HCT116 (cell line): Measurements from ENCODE around the gene FANK1. TPM values are rescaled to one million over a fixed set of nuclear protein-coding genes. Genes with fewer than 3 reads are reported as not detected.

Source experiments
- ATAC-seq: fragments of 200-7000 bp; cut with Tn5 transposase; 2 replicates; pipeline ENCODE4 v1.9.1; 2020; ENCODE audit warnings: mild to moderate bottlenecking, moderate library complexity
- BruUV-seq: library from RNA; stranded (reverse); fragments of 400-500 nt; replicated peaks from 2 replicates; lab custom pipeline; 2021; lab: Mats Ljungman, UMichigan
- CTCF ChIA-PET: fragments of 300-600 bp; sonication (Branson Sonifier 250); formaldehyde crosslinking; loops from one replicate; lab custom pipeline; 2021; ENCODE audit warnings: antibody characterized with exemption; lab: Charles Lee
- POLR2A ChIA-PET: fragments of 300-600, 350-600 bp; sonication (Branson Sonifier 250); formaldehyde crosslinking; loops from one replicate; lab custom pipeline; 2021; ENCODE audit warnings: antibody characterized with exemption; lab: Charles Lee
- RAD21 ChIA-PET, 2 experiments: fragments of 300-600 bp; sonication (Branson Sonifier 250); formaldehyde crosslinking; loops; one replicate each; lab custom pipeline; 2023; ENCODE audit warnings: low total read pairs in 2 of 2; ENCODE audit not compliant: uncharacterized antibody in 2 of 2, unreplicated experiment in 2 of 2, low non-redundant PET in 1 of 2; lab: Charles Lee
- DNase-seq: peaks from one replicate; pipeline ENCODE4 v3.0.0-alpha.2; 2010; ENCODE audit warnings: low read depth, low spot score
- H2AFZ ChIP-seq: fragments of 200-600 bp; shearing (Covaris generic), sonication (generic); 2 replicates; pipeline ENCODE4 v1.6.1; 2017; ENCODE audit warnings: low read depth, mixed run types, mixed read lengths, antibody characterized with exemption, low read length; ENCODE audit not compliant: poor library complexity, severe bottlenecking
- H3K27ac ChIP-seq: 2 replicates; pipeline ENCODE4 v1.5.1; 2012; ENCODE audit warnings: low read depth, low read length
- H3K27me3 ChIP-seq: fragments of 200-600 bp; sonication (generic); 2 replicates; pipeline ENCODE4 v1.6.1; 2016; ENCODE audit warnings: mixed run types, low read length, mixed read lengths; ENCODE audit not compliant: insufficient read depth
- H3K36me3 ChIP-seq, 2 experiments: fragments of 200-500 bp in 1 of 2; fragments of 200-600 bp in 1 of 2; sonication (Bioruptor generic) in 1 of 2; sonication (generic) in 1 of 2; 2 replicates each; pipeline versions ENCODE4 v1.5.1 to v1.6.1; 2014 to 2016; ENCODE audit warnings: low read length in 2 of 2, inconsistent platforms in 1 of 2, mixed read lengths in 1 of 2, mixed run types in 1 of 2; ENCODE audit not compliant: insufficient read depth in 2 of 2, control insufficient read depth in 1 of 2
- H3K4me1 ChIP-seq, 2 experiments: fragments of 200-600 bp in 1 of 2; sonication (generic) in 1 of 2; 2 replicates each; pipeline versions ENCODE4 v1.5.1 to v1.6.1; 2012 to 2017; ENCODE audit warnings: low read length in 2 of 2, inconsistent platforms in 1 of 2, mild to moderate bottlenecking in 1 of 2, mixed read lengths in 1 of 2, mixed run types in 1 of 2, moderate library complexity in 1 of 2; ENCODE audit not compliant: insufficient read depth in 2 of 2, control insufficient read depth in 1 of 2
- H3K4me2 ChIP-seq: fragments of 200-600 bp; sonication (generic); 2 replicates; pipeline ENCODE4 v1.6.1; 2017; ENCODE audit warnings: mixed run types, low read length, mixed read lengths
- H3K4me3 ChIP-seq, 2 experiments: fragments of 200-600 bp in 1 of 2; sonication (generic) in 1 of 2; replicated peaks in 1 of 2; 2 replicates each; pipeline ENCODE4 v1.5.1; 2011 to 2016; ENCODE audit warnings: low read length in 2 of 2, control low read depth in 1 of 2, low read depth in 1 of 2, mild to moderate bottlenecking in 1 of 2, mixed read lengths in 1 of 2, mixed run types in 1 of 2
- H3K79me2 ChIP-seq: fragments of 200-600 bp; sonication (generic); 2 replicates; pipeline ENCODE4 v1.6.1; 2017; ENCODE audit warnings: mild to moderate bottlenecking, mixed run types, low read length, moderate library complexity, mixed read lengths; ENCODE audit not compliant: insufficient read depth
- H3K9ac ChIP-seq: fragments of 200-600 bp; sonication (generic); 2 replicates; pipeline ENCODE4 v1.6.1; 2016; ENCODE audit warnings: low read length, mixed read lengths
- H3K9me2 ChIP-seq: fragments of 200-600 bp; sonication (generic), shearing (Covaris generic); 2 replicates; pipeline ENCODE4 v1.6.1; 2017; ENCODE audit warnings: mixed run types, mild to moderate bottlenecking, moderate library complexity; ENCODE audit not compliant: insufficient read depth
- H3K9me3 ChIP-seq, 2 experiments: fragments of 200-500 bp in 1 of 2; fragments of 200-600 bp in 1 of 2; sonication (Bioruptor generic) in 1 of 2; sonication (generic) in 1 of 2; 2 replicates each; pipeline ENCODE4 v1.6.1; 2014 to 2017; ENCODE audit warnings: low read length in 2 of 2, mixed read lengths in 2 of 2, inconsistent platforms in 1 of 2, low read depth in 1 of 2, mild to moderate bottlenecking in 1 of 2, mixed run types in 1 of 2, moderate library complexity in 1 of 2; ENCODE audit not compliant: control insufficient read depth in 1 of 2, insufficient read depth in 1 of 2
- H4K20me1 ChIP-seq: fragments of 200-600 bp; sonication (generic), shearing (Covaris generic); 2 replicates; pipeline ENCODE4 v1.6.1; 2017; ENCODE audit warnings: mixed run types, mild to moderate bottlenecking, moderate library complexity; ENCODE audit not compliant: insufficient read depth
- CBX3 ChIP-seq: IDR thresholded peaks from 2 replicates; pipeline ENCODE4 v1.6.1; 2012; ENCODE audit warnings: low read depth
- CEBPB ChIP-seq: IDR thresholded peaks from 2 replicates; pipeline ENCODE4 v1.6.1; 2012; ENCODE audit warnings: low read depth
- ELF1 ChIP-seq: IDR thresholded peaks from 2 replicates; pipeline ENCODE4 v1.6.1; 2012; ENCODE audit warnings: low read depth, borderline replicate concordance
- EZH2 ChIP-seq: fragments of 200-600 bp; sonication (generic); IDR thresholded peaks from 2 replicates; pipeline ENCODE4 v1.6.1; 2017; ENCODE audit warnings: antibody characterized with exemption, mixed run types
- POLR2AphosphoS5 ChIP-seq: IDR thresholded peaks from 2 replicates; pipeline ENCODE4 v1.6.1; 2011; ENCODE audit warnings: mild to moderate bottlenecking, low read depth, low read length, moderate library complexity
- SP1 ChIP-seq: IDR thresholded peaks from 2 replicates; pipeline ENCODE4 v1.6.1; 2012; ENCODE audit warnings: low read depth
- TCF7L2 ChIP-seq: IDR thresholded peaks from 2 replicates; pipeline ENCODE4 v1.7.0; 2011; ENCODE audit warnings: borderline replicate concordance, inconsistent platforms; ENCODE audit not compliant: insufficient read depth, insufficient read length; ENCODE audit errors: extremely low read depth
- YY1 ChIP-seq: IDR thresholded peaks from 2 replicates; pipeline ENCODE4 v1.6.1; 2011; ENCODE audit warnings: low read length, low read depth, moderate library complexity, mild to moderate bottlenecking; ENCODE audit not compliant: insufficient replicate concordance; ENCODE audit errors: extremely low read depth
- intact Hi-C: fragments of 100-400 bp; cut with micrococcal nuclease; formaldehyde crosslinking; loops from 2 replicates; pipeline ENCODE4 v1.10.0; 2022
- total RNA-seq: library from RNA; stranded (reverse); gene quantifications from one replicate; pipeline ENCODE4 v1.2.1, GENCODE V29; 2021; ENCODE audit not compliant: unreplicated experiment
- TF ChIP-seq, protein P1 (sequence below), 3 experiments: fragments of 200-600 bp in 1 of 3; sonication (generic) in 1 of 3; IDR thresholded peaks in 2 of 3; conservative IDR thresholded peaks in 1 of 3; 2 replicates each; pipeline ENCODE4 v1.5.1; 2012 to 2017; ENCODE audit warnings: low read depth in 2 of 3, low read length in 2 of 3, antibody characterized with exemption in 1 of 3, borderline replicate concordance in 1 of 3, control low read depth in 1 of 3, mild to moderate bottlenecking in 1 of 3, mixed read lengths in 1 of 3, mixed run types in 1 of 3, moderate library complexity in 1 of 3; ENCODE audit not compliant: insufficient read depth in 1 of 3
- TF ChIP-seq, protein P2 (sequence below): IDR thresholded peaks from 2 replicates; pipeline ENCODE4 v1.6.1; 2012

Gene FANK1
- total RNA-seq, 1 experiment from 2014 or later, result 5.4 TPM

GRCh38 chr10:125852487-125852886 lies 43.9 kb upstream of the FANK1 start:
- DNase-seq, result no peak
- Histone ChIP-seq H3K9me3 (no peaks in the 10 kb centered on the region), H4K20me1 (no peaks in the 10 kb centered on the region), H3K4me2 (no peak overlapping the region), H2AFZ (no peak overlapping the region), H3K9me2 (no peaks in the 10 kb centered on the region), H3K4me3 (no peak overlapping the region), H3K79me2 (no peaks in the 10 kb centered on the region), H3K27ac (no peak overlapping the region), H3K36me3 (peaks cover 12 to 15% of the 10 kb centered on the region in 2 experiments; a peak in 3 of 4 replicates), H3K9ac (no peak overlapping the region), H3K4me1 (no peaks in the 10 kb centered on the region), H3K27me3 (no peaks in the 10 kb centered on the region)
- no TSS peak for BruUV-seq
- intact Hi-C loops, result no loop called here
- CTCF ChIA-PET, result no interaction called here
- no peak for ATAC-seq
- RAD21 ChIA-PET, result no interaction called here
- POLR2A ChIA-PET, result no interaction called here
- TF ChIP-seq EZH2, result no peak
- TF ChIP-seq, protein P1, sequence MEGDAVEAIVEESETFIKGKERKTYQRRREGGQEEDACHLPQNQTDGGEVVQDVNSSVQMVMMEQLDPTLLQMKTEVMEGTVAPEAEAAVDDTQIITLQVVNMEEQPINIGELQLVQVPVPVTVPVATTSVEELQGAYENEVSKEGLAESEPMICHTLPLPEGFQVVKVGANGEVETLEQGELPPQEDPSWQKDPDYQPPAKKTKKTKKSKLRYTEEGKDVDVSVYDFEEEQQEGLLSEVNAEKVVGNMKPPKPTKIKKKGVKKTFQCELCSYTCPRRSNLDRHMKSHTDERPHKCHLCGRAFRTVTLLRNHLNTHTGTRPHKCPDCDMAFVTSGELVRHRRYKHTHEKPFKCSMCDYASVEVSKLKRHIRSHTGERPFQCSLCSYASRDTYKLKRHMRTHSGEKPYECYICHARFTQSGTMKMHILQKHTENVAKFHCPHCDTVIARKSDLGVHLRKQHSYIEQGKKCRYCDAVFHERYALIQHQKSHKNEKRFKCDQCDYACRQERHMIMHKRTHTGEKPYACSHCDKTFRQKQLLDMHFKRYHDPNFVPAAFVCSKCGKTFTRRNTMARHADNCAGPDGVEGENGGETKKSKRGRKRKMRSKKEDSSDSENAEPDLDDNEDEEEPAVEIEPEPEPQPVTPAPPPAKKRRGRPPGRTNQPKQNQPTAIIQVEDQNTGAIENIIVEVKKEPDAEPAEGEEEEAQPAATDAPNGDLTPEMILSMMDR (IDR thresholded peaks at IDR 0.05 in 2 of 3, conservative IDR thresholded peaks at IDR 0.05 in 1 of 3; ENCODE audit: borderline replicate concordance in 1 of 3, insufficient read depth in 1 of 3, low read depth in 2 of 3, low read length in 2 of 3), result no peak
- TF ChIP-seq TCF7L2, result no peak
- TF ChIP-seq POLR2AphosphoS5, result no peak
- no peak for TF ChIP-seq ELF1
- TF ChIP-seq YY1, result no peak
- TF ChIP-seq CBX3, result no peak
- TF ChIP-seq, protein P2, sequence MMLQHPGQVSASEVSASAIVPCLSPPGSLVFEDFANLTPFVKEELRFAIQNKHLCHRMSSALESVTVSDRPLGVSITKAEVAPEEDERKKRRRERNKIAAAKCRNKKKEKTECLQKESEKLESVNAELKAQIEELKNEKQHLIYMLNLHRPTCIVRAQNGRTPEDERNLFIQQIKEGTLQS, result no peak
- no peak for TF ChIP-seq CEBPB
- TF ChIP-seq SP1, result no peak
